Measurements from ENCODE around the gene TMEM63B.
"Not testable (repeated sequence)": the region's sequence is repeated elsewhere in the genome, so short reads cannot be mapped to it uniquely, and the experiment has no call there.

The TMEM63B gene

GRCh38 chr6:44127186-44128019 is at the start of gene TMEM63B, which contains the start of gene MRPL14:
TMEM63B (plus strand) TSS chr6:44127554; CDS start chr6:44134585, 7,031 bp downstream.
MRPL14 (minus strand) TSS chr6:44127452; CDS start chr6:44116611, 10,841 bp downstream.
- in situ Hi-C loops (cut with MboI; ENCODE audit: low sequenced_read_pairs), result no loop called here

GRCh38 chr6:44078219-44078826 is 49.0 kb upstream of the TMEM63B start:
- in situ Hi-C loops (cut with MboI; ENCODE audit: low sequenced_read_pairs), result loop anchor here (10.0 kb wide), 1 partner anchor 304 kb away; the partner anchor contains the start of gene VEGFA

GRCh38 chr6:44078827-44079671 is 48.3 kb upstream of the TMEM63B start:
- in situ Hi-C loops (cut with MboI; ENCODE audit: low sequenced_read_pairs), result loop anchor here (10.0 kb wide), 1 partner anchor 304 kb away; the partner anchor contains the start of gene VEGFA

- in situ Hi-C loops (cut with MboI; ENCODE audit: low sequenced_read_pairs), result loop anchor here (10.0 kb wide), 1 partner anchor 305 kb away; the partner anchor contains the start of gene VEGFA
These were observed 47.7 kb upstream of the TMEM63B start for GRCh38 chr6:44079672-44080071.

DNA sequence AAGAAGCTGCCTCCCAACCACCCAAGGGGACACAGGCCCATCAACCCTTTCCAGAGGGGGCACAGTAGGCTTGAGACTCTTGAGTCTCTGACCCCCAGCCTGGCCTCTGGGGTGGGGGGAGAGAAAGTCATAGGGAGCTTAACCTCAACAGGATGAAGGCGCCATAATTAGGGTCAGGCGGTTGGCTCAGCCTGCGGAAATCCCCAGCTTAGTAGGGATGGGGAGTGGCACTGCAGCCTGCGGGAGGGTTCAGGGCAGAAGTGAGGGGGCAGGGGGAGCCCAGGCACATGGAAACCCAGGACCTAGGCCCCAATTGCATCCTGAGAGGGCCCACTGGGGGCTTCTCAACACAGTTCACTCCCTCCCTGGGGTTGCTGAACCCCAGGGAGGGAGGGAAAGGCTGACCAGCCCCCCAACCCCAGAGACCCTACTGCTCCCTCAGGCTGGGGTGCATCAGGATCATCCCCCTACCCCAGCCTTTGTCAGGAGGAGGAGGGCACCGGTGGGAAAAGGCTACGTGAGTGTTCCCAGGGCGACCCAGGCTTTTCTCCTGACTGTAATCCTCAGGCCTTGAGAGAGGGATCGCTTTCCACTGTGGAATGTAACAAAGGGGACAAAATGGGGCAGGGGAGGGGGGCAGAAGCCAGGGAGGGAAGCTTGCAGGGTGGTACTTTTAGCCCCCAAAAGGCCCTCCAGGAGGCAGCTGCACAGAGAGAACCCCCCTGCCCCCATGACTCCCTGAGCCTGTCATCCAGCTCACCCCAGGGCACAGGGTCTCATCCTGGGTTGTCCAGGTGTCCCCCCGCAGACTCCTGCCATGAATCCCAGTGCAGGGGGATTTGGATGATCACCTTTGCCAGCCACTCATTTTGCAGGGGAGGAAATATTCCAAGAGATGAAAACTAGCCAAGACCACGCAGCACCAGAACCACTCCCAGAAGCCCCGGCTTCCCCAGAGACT is 46.5 kb upstream of the TMEM63B start:
- in situ Hi-C loops (cut with MboI; ENCODE audit: low sequenced_read_pairs), result no loop called here

GRCh38 chr6:44081753-44082152 is 45.6 kb upstream of the TMEM63B start:
- in situ Hi-C loops (cut with MboI; ENCODE audit: low sequenced_read_pairs), result no loop called here

DNA sequence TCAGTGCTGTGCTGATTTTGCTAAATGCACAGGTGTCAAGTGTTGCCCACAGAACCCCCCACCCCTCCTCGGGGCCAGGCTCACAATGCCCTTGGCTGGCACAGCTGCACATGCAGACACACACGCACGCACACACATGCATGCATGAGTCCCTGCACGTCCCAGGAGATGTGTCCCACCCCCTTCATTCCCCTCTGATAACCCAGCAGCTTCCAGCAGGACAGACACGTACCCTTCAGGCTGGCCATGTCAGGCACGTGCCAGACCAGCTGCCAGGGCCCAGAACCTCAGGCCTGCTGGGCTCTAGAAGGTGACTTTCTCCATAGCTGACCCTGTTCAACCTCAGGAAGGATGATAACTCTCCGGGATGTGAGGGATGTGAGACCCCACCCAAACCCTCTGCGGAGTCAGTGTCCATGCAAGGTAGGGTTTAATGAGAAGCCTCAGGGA is 44.5 kb upstream of the TMEM63B start:
- in situ Hi-C loops (cut with MboI; ENCODE audit: low sequenced_read_pairs), result no loop called here

- in situ Hi-C loops (cut with MboI; ENCODE audit: low sequenced_read_pairs), result no loop called here
These were observed 42.9 kb upstream of the TMEM63B start for GRCh38 chr6:44084231-44085014.

- in situ Hi-C loops (cut with MboI; ENCODE audit: low sequenced_read_pairs), result no loop called here
These were observed 42.1 kb upstream of the TMEM63B start for GRCh38 chr6:44085219-44085618.

DNA sequence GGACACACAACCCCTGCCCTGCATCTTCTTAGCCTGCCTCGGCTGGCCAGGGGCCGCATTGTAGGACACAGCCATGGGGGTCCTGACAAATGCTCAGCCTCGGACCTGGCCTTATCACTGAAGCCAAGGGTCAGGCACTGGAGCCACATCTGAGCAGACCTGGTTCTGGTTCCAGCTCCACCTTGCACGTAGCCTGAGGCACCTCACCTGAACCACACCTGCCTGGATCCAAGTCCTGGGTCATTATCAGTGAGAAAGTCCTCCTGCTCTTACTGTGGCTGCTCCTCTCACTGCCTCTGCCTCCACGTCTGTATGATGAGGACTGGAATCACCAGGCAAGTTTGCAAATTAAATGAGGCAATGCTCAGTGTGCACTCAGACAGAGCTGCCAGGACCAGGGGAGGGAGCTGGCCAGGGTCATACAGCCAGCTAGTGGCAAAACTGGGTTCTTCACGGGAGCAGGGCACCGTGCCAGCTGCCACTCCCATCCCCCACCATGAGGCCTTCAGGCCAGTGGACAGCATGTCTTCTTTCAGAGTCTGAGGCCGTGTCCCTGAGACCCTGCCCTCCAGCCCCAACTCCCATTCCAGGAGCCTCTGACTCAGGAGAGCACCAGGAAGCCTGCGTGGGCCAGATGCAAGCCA is 40.3 kb upstream of the TMEM63B start:
- in situ Hi-C loops (cut with MboI; ENCODE audit: low sequenced_read_pairs), result no loop called here

DNA sequence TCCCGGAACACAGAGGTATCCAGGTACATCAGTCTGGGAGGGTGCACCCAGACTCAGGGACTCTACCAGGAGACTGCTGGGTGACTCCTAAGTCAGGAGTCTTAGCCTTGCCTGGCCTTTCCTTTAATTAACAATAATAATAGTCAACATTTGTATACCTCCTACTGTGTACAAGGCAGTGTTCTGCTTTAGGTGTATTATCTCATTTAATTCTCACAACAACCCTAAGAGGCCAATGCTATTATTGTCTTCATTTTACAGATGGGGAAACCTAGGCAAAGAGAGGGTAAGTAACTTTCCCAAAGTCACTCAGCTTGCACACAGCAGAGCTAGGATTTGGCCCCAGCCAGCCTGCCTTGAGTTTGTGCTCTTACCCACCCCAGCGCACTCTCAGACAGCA is 39.7 kb upstream of the TMEM63B start:
- in situ Hi-C loops (cut with MboI; ENCODE audit: low sequenced_read_pairs), result no loop called here

GRCh38 chr6:44088827-44089590 is 38.3 kb upstream of the TMEM63B start:
- in situ Hi-C loops (cut with MboI; ENCODE audit: low sequenced_read_pairs), result no loop called here

GRCh38 chr6:44090465-44090864 is 36.9 kb upstream of the TMEM63B start:
- in situ Hi-C loops (cut with MboI; ENCODE audit: low sequenced_read_pairs), result no loop called here

DNA sequence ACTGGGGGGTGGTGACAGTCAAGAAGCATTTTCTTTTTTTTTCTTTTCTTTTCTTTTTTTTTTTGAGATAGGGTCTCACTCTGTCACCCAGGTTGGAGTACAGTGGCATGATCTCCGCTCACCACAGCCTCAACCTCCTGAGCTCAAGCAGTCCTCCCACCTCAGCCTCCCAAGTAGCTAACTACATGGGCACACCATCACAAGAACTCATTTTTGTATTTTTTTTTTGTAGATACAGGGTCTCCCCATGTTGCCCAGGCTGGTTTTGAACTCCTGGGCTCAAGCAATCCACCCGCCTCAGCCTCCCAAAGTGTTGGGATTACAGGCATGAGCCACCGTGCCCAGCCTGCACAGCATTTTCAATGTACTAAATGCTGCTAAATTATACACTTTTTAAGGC is 36.0 kb upstream of the TMEM63B start:
- in situ Hi-C loops (cut with MboI; ENCODE audit: low sequenced_read_pairs), result not testable (repeated sequence)

GRCh38 chr6:44091981-44092884 is 35.1 kb upstream of the TMEM63B start:
- in situ Hi-C loops (cut with MboI; ENCODE audit: low sequenced_read_pairs), result no loop called here

DNA sequence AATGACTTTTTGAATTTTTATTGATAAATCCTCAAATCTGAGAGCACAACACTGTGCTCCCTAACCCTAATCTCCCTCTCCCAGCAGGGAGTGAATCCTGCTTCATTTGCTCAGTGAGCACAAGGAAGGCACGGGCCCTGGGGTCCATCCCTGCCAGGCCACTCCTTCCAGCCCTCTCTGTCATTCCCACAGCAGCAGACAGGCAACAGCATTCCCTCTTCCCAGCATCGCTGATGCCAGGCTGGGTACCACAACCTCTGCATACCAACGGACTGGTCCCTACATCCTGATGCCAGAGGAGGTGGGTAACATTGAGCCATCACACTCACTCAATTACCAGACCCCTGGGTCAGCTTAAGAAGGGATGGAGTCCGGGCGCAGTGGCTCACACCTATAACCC is 34.3 kb upstream of the TMEM63B start:
- in situ Hi-C loops (cut with MboI; ENCODE audit: low sequenced_read_pairs), result no loop called here
